CD4-positive, alpha-beta T cell (primary cell): Measurements from ENCODE around the gene WFDC1. TPM values are rescaled to one million over a fixed set of nuclear protein-coding genes. Genes with fewer than 3 reads are reported as not detected.

ENCODE experiments used
- ATAC-seq: fragments of 200-7000 bp; cut with Tn5 transposase; one replicate; pipeline ENCODE4 v1.10.0; 2022; ENCODE audit warnings: mild to moderate bottlenecking; ENCODE audit not compliant: poor library complexity
- CTCF ChIA-PET: fragments of 350-600 bp; sonication (Branson Sonifier 250); formaldehyde crosslinking; loops from one replicate; lab custom pipeline; 2021; ENCODE audit warnings: antibody characterized with exemption, inconsistent platforms; lab: Charles Lee
- POLR2A ChIA-PET: fragments of 350-600 bp; sonication (Branson Sonifier 250); formaldehyde crosslinking; loops from one replicate; lab custom pipeline; 2021; ENCODE audit warnings: antibody characterized with exemption, inconsistent platforms; lab: Charles Lee
- DNase-seq, 14 experiments: peaks; one replicate each; pipeline ENCODE4 v3.0.0-alpha.2; 2013 to 2020; ENCODE audit warnings: mixed read lengths in 2 of 14
- H3K27ac ChIP-seq, 2 donors: one replicate each; pipeline versions ENCODE4 v1.5.1 to v1.7.0; 2013; ENCODE audit warnings: low read length in 2 of 2, low read depth in 1 of 2, mild to moderate bottlenecking in 1 of 2
- H3K27me3 ChIP-seq, 2 experiments: 1 replicate in 1 of 2; 2 replicates in 1 of 2; pipeline versions ENCODE4 v1.6.1 to v1.7.0; 2013; ENCODE audit warnings: low read length in 2 of 2, control low read depth in 1 of 2, mild to moderate bottlenecking in 1 of 2, moderate library complexity in 1 of 2; ENCODE audit not compliant: insufficient read depth in 2 of 2, control insufficient read depth in 1 of 2
- H3K36me3 ChIP-seq: one replicate; pipeline ENCODE4 v1.6.1; 2013; ENCODE audit warnings: low read length, control low read depth; ENCODE audit not compliant: insufficient read depth
- H3K4me1 ChIP-seq: one replicate; pipeline ENCODE4 v1.6.1; 2013; ENCODE audit warnings: low read length, control low read depth; ENCODE audit not compliant: insufficient read depth
- H3K4me3 ChIP-seq: one replicate; pipeline ENCODE4 v1.5.1; 2013; ENCODE audit warnings: mild to moderate bottlenecking, low read length, moderate library complexity
- H3K9me3 ChIP-seq, 2 experiments: 1 replicate in 1 of 2; 2 replicates in 1 of 2; pipeline versions ENCODE4 v1.6.1 to v1.7.0; 2013; ENCODE audit warnings: low read length in 2 of 2, mild to moderate bottlenecking in 2 of 2, control low read depth in 1 of 2, moderate library complexity in 1 of 2; ENCODE audit not compliant: control insufficient read depth in 1 of 2, insufficient read depth in 1 of 2
- H3K27ac Mint-ChIP-seq: one replicate; pipeline ENCODE4 v1.8.0; 2020; ENCODE audit warnings: mixed read lengths
- H3K27me3 Mint-ChIP-seq: one replicate; pipeline ENCODE4 v1.8.0; 2021; ENCODE audit warnings: mixed read lengths
- H3K36me3 Mint-ChIP-seq: one replicate; pipeline ENCODE4 v1.8.0; 2021; ENCODE audit warnings: low read depth, mixed read lengths
- H3K4me1 Mint-ChIP-seq: one replicate; pipeline ENCODE4 v1.8.0; 2021; ENCODE audit warnings: low read depth, mixed read lengths
- H3K4me3 Mint-ChIP-seq: one replicate; pipeline ENCODE4 v1.8.0; 2020; ENCODE audit warnings: mild to moderate bottlenecking, mixed read lengths
- H3K9me3 Mint-ChIP-seq: one replicate; pipeline ENCODE4 v1.8.0; 2020; ENCODE audit warnings: mixed read lengths
- intact Hi-C, 2 experiments: fragments of 100-400 bp; cut with DNase I in 1 of 2; cut with micrococcal nuclease in 1 of 2; formaldehyde crosslinking; loops; one replicate each; pipeline versions ENCODE4 v1.15.1 to v1.9.0; 2023 to 2025; cut with DNase I, micrococcal nuclease
- total RNA-seq, 174 experiments: library from RNA in 2 of 174; stranded (reverse) in 2 of 174; gene quantifications; one replicate each; pipeline ENCODE4 v1.2.3 and lab custom pipeline; 2021 to 2026
- TF ChIP-seq, protein P1 (sequence below): fragments of 200-600 bp; IDR thresholded peaks from one replicate; pipeline ENCODE4 v1.8.0; 2022; ENCODE audit warnings: antibody characterized with exemption, mild to moderate bottlenecking

WFDC1 gene
- total RNA-seq, 2 experiments from 2014 or later, result not detected

- H3K4me3 ChIP-seq, result no peak overlapping the region
- POLR2A ChIA-PET, result no interaction called here
- no peaks in the 10 kb centered on the region for H3K27me3 ChIP-seq
- no peak overlapping the region for H3K27ac ChIP-seq
- TF ChIP-seq, protein P1, sequence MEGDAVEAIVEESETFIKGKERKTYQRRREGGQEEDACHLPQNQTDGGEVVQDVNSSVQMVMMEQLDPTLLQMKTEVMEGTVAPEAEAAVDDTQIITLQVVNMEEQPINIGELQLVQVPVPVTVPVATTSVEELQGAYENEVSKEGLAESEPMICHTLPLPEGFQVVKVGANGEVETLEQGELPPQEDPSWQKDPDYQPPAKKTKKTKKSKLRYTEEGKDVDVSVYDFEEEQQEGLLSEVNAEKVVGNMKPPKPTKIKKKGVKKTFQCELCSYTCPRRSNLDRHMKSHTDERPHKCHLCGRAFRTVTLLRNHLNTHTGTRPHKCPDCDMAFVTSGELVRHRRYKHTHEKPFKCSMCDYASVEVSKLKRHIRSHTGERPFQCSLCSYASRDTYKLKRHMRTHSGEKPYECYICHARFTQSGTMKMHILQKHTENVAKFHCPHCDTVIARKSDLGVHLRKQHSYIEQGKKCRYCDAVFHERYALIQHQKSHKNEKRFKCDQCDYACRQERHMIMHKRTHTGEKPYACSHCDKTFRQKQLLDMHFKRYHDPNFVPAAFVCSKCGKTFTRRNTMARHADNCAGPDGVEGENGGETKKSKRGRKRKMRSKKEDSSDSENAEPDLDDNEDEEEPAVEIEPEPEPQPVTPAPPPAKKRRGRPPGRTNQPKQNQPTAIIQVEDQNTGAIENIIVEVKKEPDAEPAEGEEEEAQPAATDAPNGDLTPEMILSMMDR, result no peak
- DNase-seq (no peak), ATAC-seq (no peak)
- Mint-ChIP-seq H3K36me3 (no peaks in the 10 kb centered on the region), H3K4me3 (no peak overlapping the region), H3K27me3 (peaks cover 20% of the 10 kb centered on the region), H3K27ac (no peak overlapping the region), H3K4me1 (no peaks in the 10 kb centered on the region), H3K9me3 (no peaks in the 10 kb centered on the region)
- no peaks in the 10 kb centered on the region for H3K36me3 ChIP-seq
- intact Hi-C loops, result no loop called here
- H3K4me1 ChIP-seq, result no peaks in the 10 kb centered on the region
- no peaks in the 10 kb centered on the region for H3K9me3 ChIP-seq
- CTCF ChIA-PET, result no interaction called here
Observed at GRCh38 chr16:84351630-84352029, 57.0 kb downstream of the WFDC1 start.

GRCh38 chr16:84354306-84354705 lies 59.6 kb downstream of the WFDC1 start:
- ChIA-PET CTCF (no interaction called here), POLR2A (no interaction called here)
- no peaks in the 10 kb centered on the region for H3K36me3 Mint-ChIP-seq
- ATAC-seq (no peak), DNase-seq (no peak)
- Histone ChIP-seq H3K27me3 (no peaks in the 10 kb centered on the region), H3K4me1 (no peaks in the 10 kb centered on the region), H3K4me3 (no peak overlapping the region), H3K27ac (no peak overlapping the region), H3K36me3 (no peaks in the 10 kb centered on the region), H3K9me3 (no peaks in the 10 kb centered on the region)
- no peaks in the 10 kb centered on the region for H3K9me3 Mint-ChIP-seq
- no peak overlapping the region for H3K27ac Mint-ChIP-seq
- H3K4me3 Mint-ChIP-seq, result no peak overlapping the region
- intact Hi-C loops, result no loop called here
- TF ChIP-seq, protein P1, result no peak
- H3K27me3 Mint-ChIP-seq, result peaks cover 13% of the 10 kb centered on the region
- peaks cover 6% of the 10 kb centered on the region for H3K4me1 Mint-ChIP-seq

DNA sequence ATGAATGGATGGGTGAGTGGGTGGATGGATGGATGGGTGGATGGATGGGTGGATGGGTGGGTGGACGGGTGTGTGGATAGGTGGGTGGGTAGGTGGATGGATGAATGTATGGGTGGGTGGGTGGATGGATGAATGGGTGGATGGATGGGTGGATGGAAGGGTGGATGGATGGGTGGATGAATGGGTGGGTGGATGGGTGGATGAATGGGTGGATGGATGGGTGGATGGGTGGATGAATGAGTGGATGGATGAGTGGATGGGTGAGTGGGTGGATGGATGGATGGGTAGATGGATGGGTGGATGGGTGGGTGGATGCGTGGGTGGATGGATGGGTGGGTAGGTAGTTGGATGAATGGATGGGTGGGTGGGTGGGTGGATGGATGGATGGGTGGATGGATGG lies 60.5 kb downstream of the WFDC1 start:
- intact Hi-C loops, result no loop called here
- POLR2A ChIA-PET, result no interaction called here

More for the DNA sequence above, 60.5 kb downstream of the WFDC1 start:
- H3K9me3 Mint-ChIP-seq, result no peaks in the 10 kb centered on the region
- Histone ChIP-seq H3K27me3 (no peaks in the 10 kb centered on the region), H3K4me3 (no peak overlapping the region), H3K9me3 (no peaks in the 10 kb centered on the region), H3K4me1 (peaks cover 5% of the 10 kb centered on the region), H3K27ac (no peak overlapping the region), H3K36me3 (no peaks in the 10 kb centered on the region)
- H3K27me3 Mint-ChIP-seq, result peaks cover 5% of the 10 kb centered on the region
- no peak for ATAC-seq
- no peak overlapping the region for H3K4me3 Mint-ChIP-seq
- H3K4me1 Mint-ChIP-seq, result peaks cover 14% of the 10 kb centered on the region
- H3K27ac Mint-ChIP-seq, result no peak overlapping the region
- H3K36me3 Mint-ChIP-seq, result no peaks in the 10 kb centered on the region
- no peak for DNase-seq
- TF ChIP-seq, protein P1, result no peak
- CTCF ChIA-PET, result no interaction called here
